ENCODE measurements around the gene GRIP2.

Gene GRIP2

DNA sequence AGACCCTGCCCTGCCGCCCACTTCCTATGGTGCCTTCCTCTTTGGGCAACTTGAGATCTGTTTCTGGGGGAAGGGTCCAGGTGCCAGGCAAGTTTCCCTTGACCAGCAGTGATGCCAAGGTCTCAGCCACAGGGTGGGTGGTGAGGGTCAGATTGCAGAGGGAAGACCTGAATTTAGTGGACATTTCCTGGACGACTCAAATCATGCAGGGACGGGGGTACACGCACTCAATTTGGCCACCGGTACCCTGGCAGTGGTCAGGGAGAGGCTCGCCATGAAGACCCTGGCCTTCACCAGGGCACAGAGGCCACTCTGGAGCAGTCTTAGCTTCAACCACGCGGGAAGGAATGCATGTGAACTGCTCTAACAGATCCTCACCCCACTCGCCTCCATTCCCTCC lies 1.5 kb upstream of the GRIP2 start:
- H3K4me3 ChIP-seq (ENCODE audit: low read depth, low read length), result no peak overlapping the region
- TF ChIP-seq, protein P1, sequence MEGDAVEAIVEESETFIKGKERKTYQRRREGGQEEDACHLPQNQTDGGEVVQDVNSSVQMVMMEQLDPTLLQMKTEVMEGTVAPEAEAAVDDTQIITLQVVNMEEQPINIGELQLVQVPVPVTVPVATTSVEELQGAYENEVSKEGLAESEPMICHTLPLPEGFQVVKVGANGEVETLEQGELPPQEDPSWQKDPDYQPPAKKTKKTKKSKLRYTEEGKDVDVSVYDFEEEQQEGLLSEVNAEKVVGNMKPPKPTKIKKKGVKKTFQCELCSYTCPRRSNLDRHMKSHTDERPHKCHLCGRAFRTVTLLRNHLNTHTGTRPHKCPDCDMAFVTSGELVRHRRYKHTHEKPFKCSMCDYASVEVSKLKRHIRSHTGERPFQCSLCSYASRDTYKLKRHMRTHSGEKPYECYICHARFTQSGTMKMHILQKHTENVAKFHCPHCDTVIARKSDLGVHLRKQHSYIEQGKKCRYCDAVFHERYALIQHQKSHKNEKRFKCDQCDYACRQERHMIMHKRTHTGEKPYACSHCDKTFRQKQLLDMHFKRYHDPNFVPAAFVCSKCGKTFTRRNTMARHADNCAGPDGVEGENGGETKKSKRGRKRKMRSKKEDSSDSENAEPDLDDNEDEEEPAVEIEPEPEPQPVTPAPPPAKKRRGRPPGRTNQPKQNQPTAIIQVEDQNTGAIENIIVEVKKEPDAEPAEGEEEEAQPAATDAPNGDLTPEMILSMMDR (conservative IDR thresholded peaks at IDR 0.05; ENCODE audit: low read depth, low read length), result no peak

DNA sequence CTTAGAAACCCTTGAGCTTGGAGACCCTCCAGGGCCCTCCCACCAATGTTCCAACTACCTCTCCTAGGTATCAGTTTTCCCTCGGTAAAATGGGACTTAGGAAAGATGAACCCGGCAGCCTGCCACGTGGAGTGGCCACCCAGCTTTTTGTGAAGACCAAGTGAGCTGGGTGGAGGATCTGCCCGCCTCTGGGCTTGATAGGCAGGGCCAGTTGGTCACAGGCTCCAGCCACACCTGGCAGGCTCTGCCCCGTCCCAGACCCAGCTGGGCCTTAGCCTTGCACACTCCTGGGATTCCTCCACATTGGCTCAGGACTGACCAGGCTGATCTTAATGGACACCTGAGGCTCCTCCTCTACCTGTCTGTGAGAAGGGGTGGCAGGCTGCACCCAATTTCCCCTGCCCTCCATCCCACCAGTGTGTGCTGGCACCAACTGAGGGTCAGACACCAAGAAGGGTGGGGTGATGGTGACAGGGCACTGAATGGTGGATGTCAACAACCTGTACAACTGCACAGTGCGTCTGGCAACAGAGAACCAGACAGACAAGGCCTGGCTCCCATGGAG lies 761 bp upstream of the GRIP2 start:
- TF ChIP-seq, protein P1 (conservative IDR thresholded peaks at IDR 0.05; ENCODE audit: low read depth, low read length), result no peak
- H3K4me3 ChIP-seq (ENCODE audit: low read depth, low read length), result no peak overlapping the region
- no peak for DNase-seq (ENCODE audit: low read depth)

More for the DNA sequence above, 1.5 kb upstream of the GRIP2 start:
- DNase-seq (ENCODE audit: low read depth), result no peak

- TF ChIP-seq, protein P1 (conservative IDR thresholded peaks at IDR 0.05; ENCODE audit: low read depth, low read length), result no peak
- no peak for DNase-seq (ENCODE audit: low read depth)
- H3K4me3 ChIP-seq (ENCODE audit: low read depth, low read length), result no peak overlapping the region
These were observed 779 bp downstream of the GRIP2 start for GRCh38 chr3:14539384-14539741.

GRCh38 chr3:14538451-14539088 lies 1.6 kb downstream of the GRIP2 start:
- TF ChIP-seq, protein P1 (conservative IDR thresholded peaks at IDR 0.05; ENCODE audit: low read depth, low read length), result no peak
- no peak for DNase-seq (ENCODE audit: low read depth)
- no peak overlapping the region for H3K4me3 ChIP-seq (ENCODE audit: low read depth, low read length)

DNA sequence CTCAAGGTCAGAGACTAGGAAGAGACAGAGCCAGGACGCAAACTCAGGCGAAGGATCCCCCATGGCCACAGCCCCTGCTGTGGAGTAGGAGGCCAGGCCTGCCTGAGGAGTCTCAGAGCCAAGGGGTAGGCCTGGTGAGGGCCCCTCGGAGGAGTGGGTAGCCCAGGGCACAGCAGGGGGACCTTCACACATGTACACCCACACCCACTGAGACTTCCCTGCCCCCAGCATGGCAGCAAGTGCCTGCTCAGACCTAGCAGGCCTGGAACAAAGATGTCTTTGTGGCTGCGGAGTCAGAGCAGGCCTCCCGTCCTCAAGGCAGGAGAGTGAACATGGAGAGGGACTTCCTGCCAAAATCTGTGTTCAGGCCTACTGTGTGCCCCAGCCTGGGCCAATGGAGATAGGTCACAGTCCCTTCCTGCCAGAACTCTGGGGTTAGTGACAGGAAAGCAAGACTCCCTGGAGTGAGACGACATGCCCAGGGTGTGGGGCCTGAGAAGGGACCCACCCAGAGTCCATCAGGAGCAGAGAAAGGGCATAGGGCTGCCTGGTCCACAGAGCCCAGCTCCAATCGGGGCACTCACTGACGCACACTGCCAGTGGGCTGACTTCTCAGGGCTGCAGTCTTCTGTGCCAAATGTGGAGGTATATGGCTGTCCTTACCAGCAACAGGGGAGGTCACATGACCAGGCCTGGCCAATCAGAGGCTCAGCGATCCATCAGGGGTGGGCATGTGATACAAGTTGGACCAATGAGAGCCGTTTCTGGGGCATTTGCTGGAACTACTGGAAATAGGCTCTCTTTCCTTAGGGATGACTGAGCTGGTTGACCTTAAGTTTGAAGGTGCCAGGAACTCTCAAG lies 2.3 kb downstream of the GRIP2 start:
- no peak overlapping the region for H3K4me3 ChIP-seq (ENCODE audit: low read depth, low read length)
- DNase-seq (ENCODE audit: low read depth), result peak; percentile 12
- TF ChIP-seq, protein P1 (conservative IDR thresholded peaks at IDR 0.05; ENCODE audit: low read depth, low read length), result no peak

DNA sequence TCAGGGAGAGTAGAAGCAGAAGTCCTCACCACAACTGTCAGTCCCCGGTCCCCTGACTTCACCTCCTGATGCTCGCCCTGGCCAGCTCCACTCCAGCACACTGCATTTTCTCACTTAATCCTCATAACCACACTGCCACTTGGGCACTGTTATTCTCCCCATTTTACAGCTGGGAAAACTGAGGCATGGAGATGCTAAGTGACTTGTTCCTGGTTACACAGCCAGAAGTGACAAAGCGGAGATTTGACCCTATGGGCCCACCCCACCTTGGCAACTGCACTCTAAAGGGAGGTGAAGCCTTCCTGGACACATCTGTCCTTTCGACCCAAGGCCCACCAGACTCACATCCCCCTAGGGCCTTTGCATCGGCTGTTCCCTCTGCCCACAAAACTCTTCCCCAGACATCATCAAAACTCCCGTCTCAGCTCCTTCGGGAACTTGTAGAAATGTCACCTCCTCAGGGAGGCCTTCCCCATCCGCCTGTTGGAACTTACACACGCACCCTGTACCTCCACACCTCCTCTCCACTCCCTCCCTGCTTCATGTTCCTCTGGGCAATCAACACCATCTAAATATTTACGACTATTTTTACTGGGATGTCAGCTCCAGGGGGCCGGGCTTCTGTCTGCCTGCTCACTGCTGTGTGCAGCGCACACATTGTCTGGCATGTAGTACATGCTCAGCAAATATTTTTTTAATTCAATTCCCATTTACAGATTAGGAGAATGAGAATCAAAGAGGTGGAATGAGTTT lies 3.1 kb downstream of the GRIP2 start:
- H3K4me3 ChIP-seq (ENCODE audit: low read depth, low read length), result no peak overlapping the region
- TF ChIP-seq, protein P1 (conservative IDR thresholded peaks at IDR 0.05; ENCODE audit: low read depth, low read length), result no peak
- no peak for DNase-seq (ENCODE audit: low read depth)

All from choroid plexus epithelial cell (primary cell).